Inflammatory macrophage treated with lipopolysaccharide for 4 hours (primary cell): Measurements from ENCODE around the gene E2F8.

Experiments used
- DNase-seq: peaks from one replicate; pipeline ENCODE4 v3.0.0-alpha.2; 2020

E2F8 gene

DNA sequence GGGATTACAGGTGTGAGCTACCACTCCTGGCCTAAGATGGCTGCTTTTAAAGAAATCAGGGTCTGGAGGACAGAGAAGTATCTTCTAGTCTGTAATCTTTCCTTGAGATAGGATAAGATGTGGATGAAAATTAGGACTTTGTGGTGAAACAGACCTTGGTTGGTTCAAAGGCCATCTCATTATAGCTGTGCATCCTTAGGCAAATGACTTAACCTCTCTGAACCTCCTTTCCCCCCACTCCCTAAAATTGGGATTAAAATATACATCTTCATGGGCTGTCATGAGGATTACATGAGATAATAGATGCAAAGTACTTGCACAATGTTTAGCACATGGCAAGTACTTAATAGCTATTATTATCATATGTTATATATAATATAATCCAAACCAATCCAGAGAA lies 10.8 kb upstream of the E2F8 start:
- DNase-seq = no peak

DNA sequence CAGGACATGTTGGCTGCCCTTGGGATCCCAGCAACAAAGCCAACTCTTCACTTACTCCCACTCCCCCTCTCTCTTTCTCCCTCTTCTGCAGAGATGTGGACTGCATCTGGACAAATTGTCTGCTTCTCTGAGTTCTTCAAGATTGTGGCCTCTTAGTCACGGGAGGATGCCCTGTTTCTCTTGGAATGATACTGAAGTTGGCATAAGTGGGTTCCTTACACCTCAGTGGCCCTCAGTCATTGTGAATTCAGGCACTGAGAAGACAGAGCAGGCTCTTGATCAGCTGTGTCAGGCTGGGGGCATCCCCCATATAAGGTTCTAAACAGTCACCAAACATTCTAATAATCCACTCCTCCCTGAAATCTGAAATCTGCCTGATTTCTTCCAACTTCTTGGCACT lies 6.1 kb upstream of the E2F8 start:
- DNase-seq = no peak

DNA sequence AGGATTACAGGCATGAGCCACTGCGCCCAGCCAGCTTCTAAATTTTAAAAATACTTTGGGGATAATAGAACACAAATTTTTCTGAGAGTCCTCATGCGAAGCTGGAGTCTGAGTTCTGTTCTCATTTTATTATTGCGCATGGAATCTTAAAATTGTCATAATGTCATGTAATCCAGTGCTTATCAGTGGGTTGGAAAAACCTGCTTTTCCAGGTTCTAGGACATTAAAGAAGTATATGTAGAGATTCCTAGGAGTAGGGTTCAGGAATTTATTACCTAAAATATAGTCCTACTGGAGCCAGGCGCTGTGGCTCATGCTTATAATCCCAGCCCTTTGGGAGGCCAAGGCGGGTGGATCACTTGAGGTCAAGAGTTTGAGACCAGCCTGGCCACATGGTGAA lies 4.6 kb upstream of the E2F8 start:
- DNase-seq = no peak

GRCh38 chr11:19244621-19245020 lies 3.9 kb upstream of the E2F8 start:
- no peak for DNase-seq

- peak; percentile 63 for DNase-seq
Observed at GRCh38 chr11:19244084-19244483, 3.3 kb upstream of the E2F8 start.

DNA sequence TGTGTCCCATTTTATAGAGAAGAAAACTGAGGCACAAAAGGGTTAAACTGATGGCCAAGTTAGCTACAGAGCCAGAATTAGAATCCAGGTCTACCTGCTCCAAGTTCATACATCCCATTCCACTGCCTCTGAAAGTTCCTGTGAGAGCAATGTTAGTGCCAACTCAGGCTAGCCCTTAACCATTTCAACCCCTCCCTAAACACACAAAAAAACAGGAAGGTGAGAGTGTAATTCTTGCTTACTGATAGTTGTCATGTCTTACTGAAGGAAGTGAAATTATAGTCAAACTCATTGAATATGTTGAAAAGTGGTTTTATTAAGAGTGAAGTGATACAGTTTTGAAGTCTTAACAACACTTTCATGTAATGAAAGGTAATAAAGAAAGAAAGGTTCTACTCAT lies 2.9 kb upstream of the E2F8 start:
- DNase-seq = peak; percentile 53

DNA sequence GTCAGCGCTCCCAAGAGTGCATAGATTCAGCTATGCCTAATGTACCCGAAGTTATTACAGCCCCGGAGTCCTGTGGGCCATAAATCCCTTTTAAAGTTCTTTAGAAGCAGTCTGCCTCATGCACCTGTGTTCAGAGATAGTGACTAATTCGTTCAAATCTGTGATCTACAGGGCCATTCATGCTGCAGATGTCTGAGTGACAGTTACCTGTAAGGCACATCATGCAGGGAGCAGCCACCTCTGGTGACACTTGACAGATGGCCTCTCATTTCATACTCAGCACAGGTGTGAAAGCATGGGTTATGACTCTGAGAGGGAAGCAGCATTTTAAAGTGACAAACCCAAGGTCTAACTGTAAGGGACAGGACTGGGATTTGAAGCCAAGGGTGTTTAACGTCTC lies 2.4 kb upstream of the E2F8 start:
- no peak for DNase-seq

DNA sequence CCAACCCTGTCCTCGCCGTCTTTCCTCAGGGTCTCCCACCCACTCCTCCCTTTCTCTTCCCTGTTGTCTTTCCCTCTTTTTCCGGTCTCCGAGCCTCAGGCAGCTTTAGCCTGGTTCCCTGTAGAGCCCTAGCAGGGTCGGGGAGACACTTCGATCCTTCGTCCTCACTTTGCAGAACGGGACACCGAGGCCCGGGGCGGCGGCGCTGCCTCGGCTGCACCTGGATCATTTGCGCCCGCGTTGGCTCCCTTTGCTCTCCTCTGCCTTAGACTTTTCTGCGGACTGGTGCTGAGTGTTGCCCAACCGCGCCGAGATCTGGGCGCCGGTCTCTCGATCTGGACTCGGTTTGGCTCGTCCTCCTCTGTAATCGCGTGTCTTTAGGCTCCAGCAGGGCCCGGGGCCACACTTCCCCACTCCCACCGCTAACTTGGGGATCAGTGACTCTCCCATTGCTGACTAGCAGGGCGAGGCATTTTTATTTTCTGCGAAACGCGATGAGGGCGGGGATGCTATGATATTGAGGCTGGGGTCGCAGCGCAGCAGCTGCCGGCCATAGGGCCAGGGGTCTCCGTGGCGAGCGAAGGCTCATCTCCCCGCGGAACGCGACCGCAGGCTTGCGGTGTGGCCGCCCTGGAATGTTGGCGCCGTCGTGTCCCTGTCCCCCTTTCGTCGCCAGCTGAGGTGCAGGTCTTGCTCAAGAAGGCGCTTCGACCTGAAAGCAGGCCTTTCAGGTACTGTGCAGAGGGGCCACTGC lies 1.6 kb upstream of the E2F8 start:
- DNase-seq = no peak

GRCh38 chr11:19241260-19242178 lies 774 bp upstream of the E2F8 start:
- DNase-seq = no peak

GRCh38 chr11:19239039-19239438 lies 1.7 kb downstream of the E2F8 start:
- no peak for DNase-seq

GRCh38 chr11:19237813-19238212 lies 2.9 kb downstream of the E2F8 start:
- no peak for DNase-seq

- DNase-seq = no peak
Observed at GRCh38 chr11:19237381-19237780, 3.4 kb downstream of the E2F8 start.

GRCh38 chr11:19234231-19234817 lies 6.4 kb downstream of the E2F8 start:
- DNase-seq = no peak

DNA sequence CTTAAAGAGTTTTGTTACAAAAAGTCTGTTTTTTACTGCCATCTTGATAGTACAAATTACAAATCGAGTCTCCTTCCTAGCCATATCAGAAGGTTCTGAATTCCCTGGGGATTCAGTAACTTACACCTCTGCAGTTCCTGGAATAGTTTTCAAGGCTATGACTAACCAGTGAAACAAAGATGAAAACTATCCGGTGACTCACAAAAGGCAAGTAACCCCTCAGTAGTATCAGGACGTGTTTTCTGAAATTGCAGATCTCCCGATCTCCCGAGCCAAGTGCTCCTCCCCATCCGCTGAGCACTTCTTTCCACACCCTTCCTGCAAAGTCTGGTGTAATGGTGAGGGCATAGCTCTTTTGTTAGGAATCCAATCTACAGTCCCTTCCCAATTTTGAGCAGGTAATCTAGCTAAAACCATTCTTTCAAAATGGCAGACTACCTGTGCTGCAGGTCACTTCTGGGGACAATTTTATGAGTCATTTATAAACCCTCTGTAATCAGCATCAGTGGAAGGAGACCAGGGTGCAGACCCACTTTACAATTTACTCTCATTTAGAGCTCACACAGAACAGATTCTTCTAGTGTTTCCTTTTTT lies 7.7 kb downstream of the E2F8 start:
- DNase-seq = no peak

GRCh38 chr11:19229671-19230070 lies 11.1 kb downstream of the E2F8 start:
- DNase-seq = no peak

GRCh38 chr11:19228968-19229367 lies 11.8 kb downstream of the E2F8 start:
- DNase-seq = no peak

DNA sequence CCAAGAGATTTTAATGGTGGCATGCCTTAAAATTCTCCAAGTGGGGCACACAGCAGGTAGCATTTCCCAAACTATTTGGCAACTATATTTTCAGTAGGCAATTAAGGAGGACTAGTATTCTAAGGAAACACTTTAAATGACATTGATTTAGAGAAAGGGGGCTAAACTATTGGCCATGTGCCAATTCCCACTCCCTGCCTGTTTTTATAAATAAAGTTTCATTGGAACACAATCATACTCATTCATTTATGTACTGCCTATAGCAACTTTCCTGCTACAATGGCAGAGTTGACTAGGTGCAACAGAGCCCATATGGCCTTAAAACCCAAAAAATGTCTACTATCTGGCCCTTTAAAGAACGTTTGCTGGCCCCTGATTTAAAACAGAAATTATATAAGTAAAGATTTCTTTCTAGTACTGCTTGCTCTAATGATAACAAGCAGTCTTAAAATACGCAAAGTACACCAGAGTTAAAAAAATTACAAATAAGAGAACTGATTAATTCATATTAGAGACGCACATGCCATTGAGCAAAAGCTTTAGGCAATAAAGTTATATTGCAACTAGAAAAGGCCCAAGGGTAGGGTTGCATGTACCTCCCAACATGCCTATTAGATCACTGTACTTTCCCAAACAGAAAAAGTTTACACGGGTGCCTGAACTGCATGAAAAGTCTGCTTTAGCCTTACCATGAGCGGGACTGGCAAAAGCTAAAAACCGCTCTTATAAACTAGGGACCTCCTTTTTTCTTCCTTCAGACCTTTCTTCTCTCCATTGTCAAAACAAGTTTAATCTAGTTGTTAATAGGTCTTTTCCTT lies 14.2 kb downstream of the E2F8 start:
- DNase-seq = no peak

DNA sequence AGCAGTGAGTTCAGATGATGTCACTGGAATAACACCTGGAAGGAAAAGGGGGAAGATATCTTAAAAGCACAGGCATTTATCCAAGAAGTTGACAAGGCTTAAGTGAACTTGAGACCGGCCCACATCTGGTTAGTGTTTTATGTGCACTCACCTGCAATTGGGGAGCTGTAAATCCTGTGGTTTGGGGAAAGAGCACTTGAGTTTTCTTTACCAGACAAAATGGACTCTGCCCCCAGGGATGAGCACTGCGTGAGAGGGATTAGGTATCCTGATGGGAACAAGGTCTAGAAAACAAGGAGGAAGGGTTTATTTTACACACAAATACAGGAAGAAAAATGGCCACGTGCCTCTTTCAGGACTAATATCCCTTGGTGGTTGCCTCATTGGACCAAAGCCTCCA lies 15.2 kb downstream of the E2F8 start:
- no peak for DNase-seq

GRCh38 chr11:19225123-19225522 lies 15.6 kb downstream of the E2F8 start:
- DNase-seq = no peak

DNA sequence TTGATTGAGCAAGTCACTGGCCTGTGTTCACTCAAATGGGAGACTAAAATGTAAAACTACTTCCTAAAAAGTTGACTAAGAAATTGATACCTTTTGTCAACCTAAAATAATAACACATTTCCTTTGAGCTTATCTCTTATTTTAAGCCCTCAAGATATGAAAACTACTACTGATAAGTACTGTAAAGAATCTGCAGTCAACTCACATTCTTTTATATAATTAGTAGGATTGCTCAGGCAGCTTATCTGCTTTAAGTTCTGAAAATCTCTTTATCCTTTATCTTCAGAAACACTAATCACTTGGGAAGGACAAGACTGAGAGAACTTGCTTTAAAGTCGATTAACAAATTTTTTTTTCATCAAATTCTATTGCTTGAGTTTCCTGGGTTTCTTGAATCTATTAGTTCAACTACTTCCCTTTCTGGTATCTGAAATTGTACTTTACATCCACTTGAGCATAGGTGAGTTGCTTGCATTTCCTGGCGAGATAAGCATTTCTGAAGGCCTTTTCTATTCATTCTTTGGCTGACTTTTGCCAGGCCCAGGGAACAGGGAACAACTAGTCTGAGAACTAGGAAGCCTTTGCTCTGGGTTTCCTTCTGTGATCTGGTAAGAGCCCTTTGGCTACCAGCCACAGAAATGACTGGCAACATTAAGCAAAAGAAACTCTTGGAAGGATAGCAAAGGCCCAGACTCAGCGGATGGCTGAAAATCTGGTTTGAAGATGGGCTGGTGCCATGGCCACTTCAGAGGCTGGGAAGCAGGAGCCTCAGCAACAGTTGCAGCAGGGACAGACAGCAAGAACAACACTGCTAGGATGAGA lies 19.6 kb downstream of the E2F8 start:
- no peak for DNase-seq

- no peak for DNase-seq
Observed at GRCh38 chr11:19218786-19219460, 21.8 kb downstream of the E2F8 start.
